Central memory CD4-positive, alpha-beta T cell (primary cell): ENCODE results near the gene NRXN3.

Experiments used
- DNase-seq: peaks from one replicate; pipeline ENCODE4 v3.0.0; 2022

NRXN3 gene

GRCh38 chr14:78598046-78598920 is 428.1 kb downstream of the NRXN3 start:
- DNase-seq, result peak; percentile 9

- no peak for DNase-seq
Measured at GRCh38 chr14:78605025-78605762, 435.0 kb downstream of the NRXN3 start.

- DNase-seq, result no peak
Measured at GRCh38 chr14:78605897-78606500, 435.8 kb downstream of the NRXN3 start.

GRCh38 chr14:78608998-78609787 is 439.0 kb downstream of the NRXN3 start:
- no peak for DNase-seq

GRCh38 chr14:78610994-78611393 is 440.8 kb downstream of the NRXN3 start:
- no peak for DNase-seq

- DNase-seq, result no peak
Measured at GRCh38 chr14:78611796-78612571, 441.8 kb downstream of the NRXN3 start.

GRCh38 chr14:78612666-78613065 is 442.5 kb downstream of the NRXN3 start:
- DNase-seq, result no peak

- DNase-seq, result no peak
Measured at GRCh38 chr14:78614593-78614992, 444.4 kb downstream of the NRXN3 start.

GRCh38 chr14:78617735-78618134 is 447.6 kb downstream of the NRXN3 start:
- no peak for DNase-seq

GRCh38 chr14:78618368-78618767 is 448.2 kb downstream of the NRXN3 start:
- no peak for DNase-seq

GRCh38 chr14:78627114-78627513 is 456.9 kb downstream of the NRXN3 start:
- DNase-seq, result no peak

GRCh38 chr14:78631551-78631950 is 461.4 kb downstream of the NRXN3 start:
- DNase-seq, result no peak

GRCh38 chr14:78633752-78634151 is 463.6 kb downstream of the NRXN3 start:
- DNase-seq, result no peak

GRCh38 chr14:78637489-78637888 is 467.3 kb downstream of the NRXN3 start:
- DNase-seq, result no peak

GRCh38 chr14:78637908-78638475 is 467.8 kb downstream of the NRXN3 start:
- DNase-seq, result no peak

- DNase-seq, result no peak
Measured at GRCh38 chr14:78638926-78639325, 468.8 kb downstream of the NRXN3 start.

- DNase-seq, result no peak
Measured at GRCh38 chr14:78644824-78645559, 474.8 kb downstream of the NRXN3 start.

- DNase-seq, result no peak
Measured at GRCh38 chr14:78652727-78653126, 482.6 kb downstream of the NRXN3 start.

GRCh38 chr14:78653173-78653572 is 483.0 kb downstream of the NRXN3 start:
- no peak for DNase-seq

- no peak for DNase-seq
Measured at GRCh38 chr14:78657451-78657850, 487.3 kb downstream of the NRXN3 start.

GRCh38 chr14:78664841-78665240 is 494.7 kb downstream of the NRXN3 start:
- no peak for DNase-seq
